ENCODE data around the gene NSMCE1.

- TF ChIP-seq CTCF (IDR thresholded peaks at IDR 0.05 in 8 of 11, conservative IDR thresholded peaks at IDR 0.05 in 3 of 11), result no peak
- no peak for TF ChIP-seq POLR2A (IDR thresholded peaks at IDR 0.05)
These were observed 42.9 kb upstream of the NSMCE1 start for GRCh38 chr16:27311448-27311830.

Measured in spleen (tissue), 7 donors.